Neural progenitor cell (in vitro differentiated cells): ENCODE measurements around the gene RBM12. TPM values are rescaled to one million over a fixed set of nuclear protein-coding genes. Genes with fewer than 3 reads are reported as not detected.

Experiments
- DNase-seq: peaks from one replicate; pipeline ENCODE4 v3.0.0-alpha.2; 2016; ENCODE audit warnings: low spot score
- H2AFZ ChIP-seq: fragments of 200-600 bp; sonication (generic); replicated peaks from 2 replicates; pipeline ENCODE4 v1.6.1; 2016; ENCODE audit warnings: antibody characterized with exemption
- H3F3A ChIP-seq: fragments of 200-600 bp; sonication (generic); 2 replicates; pipeline ENCODE4 v1.6.1; 2016; ENCODE audit warnings: antibody characterized with exemption, low read depth
- H3K27ac ChIP-seq: fragments of 200-600 bp; sonication (generic); 2 replicates; pipeline ENCODE4 v1.5.1; 2016; ENCODE audit warnings: mild to moderate bottlenecking
- H3K27me3 ChIP-seq: fragments of 200-600 bp; sonication (generic); 2 replicates; pipeline ENCODE4 v1.6.1; 2016; ENCODE audit warnings: mild to moderate bottlenecking, moderate library complexity
- H3K36me3 ChIP-seq: fragments of 200-600 bp; sonication (generic); 2 replicates; pipeline ENCODE4 v1.5.1; 2016
- H3K4me1 ChIP-seq: fragments of 200-600 bp; sonication (generic); 2 replicates; pipeline ENCODE4 v1.6.1; 2016; ENCODE audit warnings: mixed run types
- H3K4me2 ChIP-seq: fragments of 200-600 bp; sonication (generic); 2 replicates; pipeline ENCODE4 v1.6.1; 2016
- H3K4me3 ChIP-seq: fragments of 200-600 bp; sonication (generic); 2 replicates; pipeline ENCODE4 v1.5.1; 2016
- H3K79me2 ChIP-seq: fragments of 200-600 bp; sonication (generic); 2 replicates; pipeline ENCODE4 v1.6.1; 2016; ENCODE audit warnings: low read depth
- H3K9ac ChIP-seq: fragments of 200-600 bp; sonication (generic); 2 replicates; pipeline ENCODE4 v1.6.1; 2016
- H3K9me3 ChIP-seq: fragments of 200-600 bp; sonication (generic); 2 replicates; pipeline ENCODE4 v1.5.1; 2016; ENCODE audit warnings: low read depth
- H4K20me1 ChIP-seq: fragments of 200-600 bp; sonication (generic); 2 replicates; pipeline ENCODE4 v1.6.1; 2016; ENCODE audit warnings: low read depth
- H3K27ac Mint-ChIP-seq: 3 replicates; pipeline ENCODE4 v1.8.0; 2021; ENCODE audit warnings: mixed read lengths
- H3K27me3 Mint-ChIP-seq: 2 replicates; pipeline ENCODE4 v1.8.0; 2022; ENCODE audit warnings: low read depth, mild to moderate bottlenecking, inconsistent platforms, moderate library complexity, mixed read lengths; ENCODE audit not compliant: insufficient read depth
- H3K36me3 Mint-ChIP-seq: 3 replicates; pipeline ENCODE4 v1.8.0; 2021; ENCODE audit warnings: mixed read lengths
- H3K4me1 Mint-ChIP-seq: 3 replicates; pipeline ENCODE4 v1.8.0; 2021; ENCODE audit warnings: mixed read lengths
- H3K4me3 Mint-ChIP-seq: 3 replicates; pipeline ENCODE4 v1.8.0; 2021; ENCODE audit warnings: mild to moderate bottlenecking, moderate library complexity, mixed read lengths
- H3K9me3 Mint-ChIP-seq: 3 replicates; pipeline ENCODE4 v1.8.0; 2020; ENCODE audit warnings: mixed read lengths
- EZH2 ChIP-seq: fragments of 200-600 bp; sonication (generic); IDR thresholded peaks from 2 replicates; pipeline ENCODE4 v1.6.1; 2017; ENCODE audit warnings: antibody characterized with exemption, mild to moderate bottlenecking, moderate library complexity
- EZH2phosphoT487 ChIP-seq: fragments of 200-600 bp; sonication (generic); IDR thresholded peaks from 2 replicates; pipeline ENCODE4 v1.6.1; 2017; ENCODE audit warnings: antibody characterized with exemption
- total RNA-seq: library from RNA; depleted of rRNA; stranded (reverse); fragments of >200 nt; gene quantifications from 2 replicates; pipeline ENCODE4 v1.2.3, GENCODE V29; 2015; ENCODE audit warnings: low replicate concordance
- TF ChIP-seq, protein P1 (sequence below): fragments of 200-600 bp; sonication (generic); IDR thresholded peaks from 2 replicates; pipeline ENCODE4 v1.5.1; 2017; ENCODE audit warnings: antibody characterized with exemption, mild to moderate bottlenecking

The RBM12 gene
- total RNA-seq, 1 donor from 2014 or later = 112 TPM

DNA sequence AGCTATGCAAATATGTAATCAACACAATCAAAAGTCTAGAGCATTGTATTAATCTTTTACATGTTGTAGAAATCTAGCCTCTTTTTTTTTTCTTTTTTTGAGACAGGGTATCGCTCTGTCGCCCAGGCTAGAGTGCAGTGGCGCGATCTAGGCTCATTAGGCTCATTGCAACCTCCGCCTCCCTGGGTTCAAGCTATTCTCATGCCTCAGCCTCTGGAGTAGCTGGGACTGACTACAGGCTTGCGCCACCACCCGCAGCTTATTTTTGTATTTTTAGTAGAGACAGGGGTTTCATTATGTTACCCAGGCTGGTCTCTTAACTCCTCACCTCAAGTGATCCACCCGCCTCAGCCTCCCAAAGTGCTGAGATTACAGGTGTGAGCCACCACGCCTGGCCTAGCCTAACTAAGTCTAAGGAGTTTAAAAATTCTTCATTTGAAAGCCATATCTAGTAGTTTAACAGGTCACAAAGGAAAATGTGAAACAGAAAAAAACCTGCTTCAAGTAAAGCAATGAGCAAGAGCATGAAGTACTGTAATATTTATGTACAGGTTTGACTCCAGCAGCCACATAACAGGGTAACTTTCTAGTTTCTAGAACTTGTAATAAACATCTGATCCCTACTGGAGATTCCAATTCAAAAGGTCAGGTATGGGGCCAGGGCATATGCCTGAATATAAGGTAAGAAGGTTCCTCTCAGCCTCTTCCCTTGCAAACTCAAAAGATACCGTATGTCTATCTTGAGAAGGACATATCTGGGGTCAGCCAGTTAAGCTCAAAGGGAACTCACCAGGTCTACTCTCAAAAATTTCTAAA is 4.4 kb downstream of the RBM12 start:
- Histone ChIP-seq H3F3A (peaks cover 10% of the 10 kb centered on the region), H3K4me1 (peaks cover 26% of the 10 kb centered on the region), H3K4me2 (peak overlapping the region; percentile 98), H3K9ac (no peak overlapping the region), H4K20me1 (peaks cover 90% of the 10 kb centered on the region), H3K9me3 (no peaks in the 10 kb centered on the region), H3K27me3 (no peaks in the 10 kb centered on the region), H3K36me3 (peaks cover under 1% of the 10 kb centered on the region), H3K79me2 (peaks cover 94% of the 10 kb centered on the region), H3K4me3 (no peak overlapping the region), H2AFZ (no peak overlapping the region), H3K27ac (no peak overlapping the region)
- H3K27me3 Mint-ChIP-seq = peaks cover 5% of the 10 kb centered on the region
- no peak overlapping the region for H3K4me3 Mint-ChIP-seq
- H3K9me3 Mint-ChIP-seq = peaks cover 21% of the 10 kb centered on the region
- no peak for TF ChIP-seq EZH2phosphoT487
- TF ChIP-seq, protein P1, sequence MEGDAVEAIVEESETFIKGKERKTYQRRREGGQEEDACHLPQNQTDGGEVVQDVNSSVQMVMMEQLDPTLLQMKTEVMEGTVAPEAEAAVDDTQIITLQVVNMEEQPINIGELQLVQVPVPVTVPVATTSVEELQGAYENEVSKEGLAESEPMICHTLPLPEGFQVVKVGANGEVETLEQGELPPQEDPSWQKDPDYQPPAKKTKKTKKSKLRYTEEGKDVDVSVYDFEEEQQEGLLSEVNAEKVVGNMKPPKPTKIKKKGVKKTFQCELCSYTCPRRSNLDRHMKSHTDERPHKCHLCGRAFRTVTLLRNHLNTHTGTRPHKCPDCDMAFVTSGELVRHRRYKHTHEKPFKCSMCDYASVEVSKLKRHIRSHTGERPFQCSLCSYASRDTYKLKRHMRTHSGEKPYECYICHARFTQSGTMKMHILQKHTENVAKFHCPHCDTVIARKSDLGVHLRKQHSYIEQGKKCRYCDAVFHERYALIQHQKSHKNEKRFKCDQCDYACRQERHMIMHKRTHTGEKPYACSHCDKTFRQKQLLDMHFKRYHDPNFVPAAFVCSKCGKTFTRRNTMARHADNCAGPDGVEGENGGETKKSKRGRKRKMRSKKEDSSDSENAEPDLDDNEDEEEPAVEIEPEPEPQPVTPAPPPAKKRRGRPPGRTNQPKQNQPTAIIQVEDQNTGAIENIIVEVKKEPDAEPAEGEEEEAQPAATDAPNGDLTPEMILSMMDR = no peak
- TF ChIP-seq EZH2 = no peak
- H3K36me3 Mint-ChIP-seq = peaks cover 36% of the 10 kb centered on the region
- no peak overlapping the region for H3K27ac Mint-ChIP-seq
- peaks cover 25% of the 10 kb centered on the region for H3K4me1 Mint-ChIP-seq
- no peak for DNase-seq

DNA sequence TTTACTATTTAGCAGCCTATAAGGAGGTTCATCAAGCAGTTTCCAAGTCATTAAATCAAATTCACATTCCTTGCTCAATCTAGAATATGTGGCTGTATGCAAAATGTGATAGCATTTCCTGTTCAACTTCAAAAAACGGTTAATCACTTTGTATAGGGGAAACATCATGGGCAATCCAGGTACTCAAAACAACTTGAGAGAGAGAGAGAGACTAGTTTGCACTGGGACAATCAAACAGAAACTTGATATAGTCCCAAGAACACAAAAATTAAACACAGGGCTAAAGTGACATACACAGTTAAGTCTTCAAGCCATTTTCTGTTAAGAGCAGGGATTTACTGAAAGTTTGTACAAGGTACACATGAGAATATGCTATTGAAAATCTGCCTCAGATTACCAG is 7.4 kb downstream of the RBM12 start:
- Histone ChIP-seq H4K20me1 (peaks cover 100% of the 10 kb centered on the region), H3K36me3 (peaks cover 13% of the 10 kb centered on the region), H3K4me1 (peaks cover 15% of the 10 kb centered on the region), H3K4me3 (no peak overlapping the region), H3K4me2 (no peak overlapping the region), H3F3A (no peaks in the 10 kb centered on the region), H3K27me3 (no peaks in the 10 kb centered on the region), H3K79me2 (peaks cover 100% of the 10 kb centered on the region), H2AFZ (no peak overlapping the region), H3K27ac (no peak overlapping the region), H3K9me3 (no peaks in the 10 kb centered on the region), H3K9ac (no peak overlapping the region)
- H3K27me3 Mint-ChIP-seq = no peaks in the 10 kb centered on the region
- peaks cover 34% of the 10 kb centered on the region for H3K36me3 Mint-ChIP-seq
- H3K4me3 Mint-ChIP-seq = no peak overlapping the region
- no peak overlapping the region for H3K27ac Mint-ChIP-seq
- TF ChIP-seq EZH2phosphoT487 (no peak), EZH2 (no peak)
- TF ChIP-seq, protein P1 = no peak
- peaks cover 10% of the 10 kb centered on the region for H3K4me1 Mint-ChIP-seq
- H3K9me3 Mint-ChIP-seq = peaks cover 21% of the 10 kb centered on the region
- DNase-seq = no peak

DNA sequence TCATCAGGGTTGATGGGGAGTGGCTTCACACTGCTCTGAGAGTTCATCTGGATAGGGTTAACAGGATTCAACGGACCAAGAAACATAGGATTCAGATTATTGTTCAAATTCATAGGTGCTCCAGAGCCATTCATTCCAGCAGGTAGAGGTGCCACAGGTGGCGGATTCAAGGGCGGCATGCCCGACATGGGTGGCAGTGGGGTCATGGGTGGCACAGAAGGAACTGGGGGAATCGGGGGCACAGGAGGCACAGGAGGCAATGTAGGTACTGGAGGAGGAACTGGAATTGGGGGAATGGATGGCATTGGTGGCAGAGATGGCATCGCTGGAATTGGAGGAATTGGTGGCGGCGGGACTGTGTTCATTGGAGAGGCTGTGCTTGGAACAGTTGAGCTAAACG is 10.3 kb downstream of the RBM12 start:
- Histone ChIP-seq H3K4me1 (no peaks in the 10 kb centered on the region), H3F3A (peaks cover 8% of the 10 kb centered on the region), H2AFZ (no peak overlapping the region), H3K27me3 (no peaks in the 10 kb centered on the region), H3K27ac (no peak overlapping the region), H3K9me3 (no peaks in the 10 kb centered on the region), H3K9ac (no peak overlapping the region), H4K20me1 (peaks cover 100% of the 10 kb centered on the region), H3K4me2 (no peak overlapping the region), H3K79me2 (peaks cover 100% of the 10 kb centered on the region), H3K36me3 (peaks cover 23% of the 10 kb centered on the region), H3K4me3 (no peak overlapping the region)
- H3K36me3 Mint-ChIP-seq = peaks cover 36% of the 10 kb centered on the region
- TF ChIP-seq, protein P1 = no peak
- TF ChIP-seq EZH2phosphoT487 (no peak), EZH2 (no peak)
- H3K4me3 Mint-ChIP-seq = no peak overlapping the region
- H3K9me3 Mint-ChIP-seq = peaks cover 13% of the 10 kb centered on the region
- no peak for DNase-seq
- no peaks in the 10 kb centered on the region for H3K27me3 Mint-ChIP-seq
- no peaks in the 10 kb centered on the region for H3K4me1 Mint-ChIP-seq
- no peak overlapping the region for H3K27ac Mint-ChIP-seq
